Measurements from ENCODE around the gene USP1. TPM values are rescaled to one million over a fixed set of nuclear protein-coding genes. Genes with fewer than 3 reads are reported as not detected.

The USP1 gene
- total and polyA plus RNA-seq, 4 donors = 10.0 to 42.1 (median 16.8) TPM

- no peak for TF ChIP-seq CTCF (IDR thresholded peaks at IDR 0.05; ENCODE audit: control extremely low read depth, extremely low read depth)
- H3K9ac ChIP-seq (ENCODE audit: insufficient read depth in 1 of 2, low read length in 2 of 2) = no peak overlapping the region
- DNase-seq (no peak), ATAC-seq (ENCODE audit: insufficient read depth, low FRiP score) (no peak)
- no peaks in the 10 kb centered on the region for H3K27me3 ChIP-seq (ENCODE audit: control insufficient read depth in 3 of 3, insufficient read depth in 3 of 3, low read length in 2 of 3)
- no peak overlapping the region for H3K27ac ChIP-seq (ENCODE audit: low read depth in 1 of 2, low read length in 1 of 2)
- H3K4me3 ChIP-seq = no peak overlapping the region
- H3K9me3 ChIP-seq (ENCODE audit: control insufficient read depth in 4 of 4, insufficient read depth in 3 of 4, low read length in 3 of 4) = no peaks in the 10 kb centered on the region
- peaks cover 15 to 45% (median 19%) of the 10 kb centered on the region in 4 donors for H3K36me3 ChIP-seq (ENCODE audit: control insufficient read depth in 4 of 4, insufficient read depth in 4 of 4, low read length in 4 of 4)
- H3K4me1 ChIP-seq (ENCODE audit: control insufficient read depth in 5 of 5, insufficient read depth in 5 of 5, low read length in 5 of 5) = peaks cover 0 to 1% (median 0%) of the 10 kb centered on the region in 5 donors
- 94% methylated on average over 2 of the region's 2 CpGs for WGBS, 2 donors
Measured at GRCh38 chr1:62450301-62450700, 13.5 kb downstream of the USP1 start.

GRCh38 chr1:62452951-62453350 lies 16.1 kb downstream of the USP1 start:
- Histone ChIP-seq H3K9me3 (ENCODE audit: control insufficient read depth in 4 of 4, insufficient read depth in 3 of 4, low read length in 3 of 4) (no peaks in the 10 kb centered on the region), H3K4me3 (no peak overlapping the region), H3K4me1 (ENCODE audit: control insufficient read depth in 5 of 5, insufficient read depth in 5 of 5, low read length in 5 of 5) (peaks cover 0 to 1% (median 0%) of the 10 kb centered on the region in 5 donors), H3K27ac (ENCODE audit: low read depth in 1 of 2, low read length in 1 of 2) (no peak overlapping the region), H3K27me3 (ENCODE audit: control insufficient read depth in 3 of 3, insufficient read depth in 3 of 3, low read length in 2 of 3) (no peaks in the 10 kb centered on the region), H3K36me3 (ENCODE audit: control insufficient read depth in 4 of 4, insufficient read depth in 4 of 4, low read length in 4 of 4) (peaks cover 9 to 48% (median 18%) of the 10 kb centered on the region in 4 donors), H3K9ac (ENCODE audit: insufficient read depth in 1 of 2, low read length in 2 of 2) (no peak overlapping the region)
- 91 to 100% methylated on average over 1 of the region's 1 CpG for WGBS, 2 donors
- TF ChIP-seq CTCF (IDR thresholded peaks at IDR 0.05; ENCODE audit: control extremely low read depth, extremely low read depth) = no peak
- ATAC-seq (ENCODE audit: insufficient read depth, low FRiP score) (no peak), DNase-seq (no peak)

- TF ChIP-seq CTCF (IDR thresholded peaks at IDR 0.05; ENCODE audit: control extremely low read depth, extremely low read depth) = no peak
- WGBS, 2 donors = 81 to 83% methylated on average over 7 of the region's 7 CpGs
- H3K27me3 ChIP-seq (ENCODE audit: control insufficient read depth in 3 of 3, insufficient read depth in 3 of 3, low read length in 2 of 3) = no peaks in the 10 kb centered on the region
- no peak overlapping the region for H3K27ac ChIP-seq (ENCODE audit: low read depth in 1 of 2, low read length in 1 of 2)
- no peak for DNase-seq
- no peak for ATAC-seq (ENCODE audit: insufficient read depth, low FRiP score)
- no peaks in the 10 kb centered on the region for H3K4me1 ChIP-seq (ENCODE audit: control insufficient read depth in 5 of 5, insufficient read depth in 5 of 5, low read length in 5 of 5)
- H3K9ac ChIP-seq (ENCODE audit: insufficient read depth in 1 of 2, low read length in 2 of 2) = no peak overlapping the region
- no peak overlapping the region for H3K4me3 ChIP-seq
- no peaks in the 10 kb centered on the region for H3K9me3 ChIP-seq (ENCODE audit: control insufficient read depth in 4 of 4, insufficient read depth in 3 of 4, low read length in 3 of 4)
- peaks cover 4 to 17% (median 6%) of the 10 kb centered on the region in 4 donors for H3K36me3 ChIP-seq (ENCODE audit: control insufficient read depth in 4 of 4, insufficient read depth in 4 of 4, low read length in 4 of 4)
Measured at GRCh38 chr1:62457955-62458354, 21.1 kb downstream of the USP1 start.

GRCh38 chr1:62462370-62462769 lies 25.5 kb downstream of the USP1 start:
- ATAC-seq (ENCODE audit: insufficient read depth, low FRiP score) (no peak), DNase-seq (no peak)
- no peak overlapping the region for H3K4me3 ChIP-seq
- H3K27ac ChIP-seq (ENCODE audit: low read depth in 1 of 2, low read length in 1 of 2) = no peak overlapping the region
- H3K27me3 ChIP-seq (ENCODE audit: control insufficient read depth in 3 of 3, insufficient read depth in 3 of 3, low read length in 2 of 3) = no peaks in the 10 kb centered on the region
- 75 to 91% methylated on average over 3 of the region's 3 CpGs for WGBS, 2 donors
- H3K9me3 ChIP-seq (ENCODE audit: control insufficient read depth in 4 of 4, insufficient read depth in 3 of 4, low read length in 3 of 4) = peaks cover 0 to 2% (median 0%) of the 10 kb centered on the region in 4 donors
- peaks cover 5 to 12% (median 8%) of the 10 kb centered on the region in 4 donors for H3K36me3 ChIP-seq (ENCODE audit: control insufficient read depth in 4 of 4, insufficient read depth in 4 of 4, low read length in 4 of 4)
- no peak for TF ChIP-seq CTCF (IDR thresholded peaks at IDR 0.05; ENCODE audit: control extremely low read depth, extremely low read depth)
- H3K9ac ChIP-seq (ENCODE audit: insufficient read depth in 1 of 2, low read length in 2 of 2) = no peak overlapping the region
- H3K4me1 ChIP-seq (ENCODE audit: control insufficient read depth in 5 of 5, insufficient read depth in 5 of 5, low read length in 5 of 5) = no peaks in the 10 kb centered on the region

Measured in lung (tissue), 12 donors.